ENCODE measurements around the gene FOLR2.

FOLR2 gene

GRCh38 chr11:72230764-72231365 lies 14.3 kb downstream of the FOLR2 start:
- DNase-seq: no peak

GRCh38 chr11:72231396-72232259 lies 15.0 kb downstream of the FOLR2 start:
- DNase-seq: no peak

- no peak for DNase-seq
These were observed 15.9 kb downstream of the FOLR2 start for GRCh38 chr11:72232260-72233055.

GRCh38 chr11:72233056-72233772 lies 16.6 kb downstream of the FOLR2 start:
- DNase-seq: no peak

GRCh38 chr11:72233773-72234513 lies 17.3 kb downstream of the FOLR2 start:
- no peak for DNase-seq

- no peak for DNase-seq
These were observed 17.9 kb downstream of the FOLR2 start for GRCh38 chr11:72234514-72234830.

GRCh38 chr11:72234920-72235319 lies 18.3 kb downstream of the FOLR2 start:
- DNase-seq: no peak

GRCh38 chr11:72235351-72236057 lies 18.9 kb downstream of the FOLR2 start:
- DNase-seq: no peak

- no peak for DNase-seq
These were observed 19.6 kb downstream of the FOLR2 start for GRCh38 chr11:72236083-72236697.

- DNase-seq: no peak
These were observed 20.1 kb downstream of the FOLR2 start for GRCh38 chr11:72236774-72237111.

- DNase-seq: no peak
These were observed 20.7 kb downstream of the FOLR2 start for GRCh38 chr11:72237112-72237931.

GRCh38 chr11:72238040-72238450 lies 21.5 kb downstream of the FOLR2 start:
- no peak for DNase-seq

- no peak for DNase-seq
These were observed 22.1 kb downstream of the FOLR2 start for GRCh38 chr11:72238492-72239312.

GRCh38 chr11:72239313-72239848 lies 22.8 kb downstream of the FOLR2 start:
- no peak for DNase-seq

GRCh38 chr11:72239849-72240460 lies 23.4 kb downstream of the FOLR2 start:
- no peak for DNase-seq

- DNase-seq: no peak
These were observed 24.1 kb downstream of the FOLR2 start for GRCh38 chr11:72240461-72241290.

GRCh38 chr11:72241291-72241781 lies 24.7 kb downstream of the FOLR2 start:
- DNase-seq: no peak

- DNase-seq: no peak
These were observed 25.5 kb downstream of the FOLR2 start for GRCh38 chr11:72242141-72242540.
